Transverse colon (tissue), 4 donors: ENCODE measurements around the gene LIPK. TPM values are rescaled to one million over a fixed set of nuclear protein-coding genes. Genes with fewer than 3 reads are reported as not detected.

Experiments used
- DNase-seq: peaks from one replicate; pipeline ENCODE4 v3.0.0-alpha.2; 2019
- H3K27ac ChIP-seq, 4 donors: fragments of 200-600 bp; sonication (generic); 2 replicates each; pipeline ENCODE4 v1.5.1; 2016 to 2018; ENCODE audit warnings: inconsistent platforms in 4 of 4
- H3K27me3 ChIP-seq: fragments of 200-600 bp; sonication (generic); 2 replicates; pipeline ENCODE4 v1.5.1; 2017; ENCODE audit warnings: inconsistent platforms
- H3K36me3 ChIP-seq, 4 donors: fragments of 200-600 bp; sonication (generic); 2 replicates each; pipeline ENCODE4 v1.5.1; 2017 to 2019; ENCODE audit warnings: inconsistent platforms in 4 of 4
- H3K4me1 ChIP-seq, 4 donors: fragments of 200-600 bp; sonication (generic); 2 replicates each; pipeline ENCODE4 v1.5.1; 2017 to 2020; ENCODE audit warnings: inconsistent platforms in 4 of 4
- H3K4me3 ChIP-seq, 4 donors: fragments of 200-600 bp; sonication (generic); 1 replicate in 1 of 4; 2 replicates in 3 of 4; pipeline versions ENCODE4 v1.5.1 to v1.6.1; 2017 to 2019; ENCODE audit warnings: inconsistent platforms in 4 of 4
- H3K9me3 ChIP-seq, 2 donors: fragments of 200-600 bp; sonication (generic); 2 replicates each; pipeline ENCODE4 v1.5.1; 2017 to 2019; ENCODE audit warnings: inconsistent platforms in 2 of 2
- EP300 ChIP-seq: sonication (generic); formaldehyde crosslinking; IDR thresholded peaks from one replicate; pipeline ENCODE4 v1.6.1; 2017; ENCODE audit warnings: antibody characterized with exemption, low read depth
- POLR2A ChIP-seq: fragments of 450-650 bp; IDR thresholded peaks from one replicate; pipeline ENCODE4 v1.6.1; 2016; ENCODE audit warnings: antibody characterized with exemption, mild to moderate bottlenecking, moderate library complexity
- POLR2AphosphoS5 ChIP-seq, 3 donors: sonication (generic); formaldehyde crosslinking; IDR thresholded peaks; one replicate each; pipeline ENCODE4 v1.6.1; 2016; ENCODE audit warnings: antibody characterized with exemption in 3 of 3
- WGBS, 2 donors: methylation state at CpG; one replicate each; pipeline ENCODE4 v1.1.5; 2018; ENCODE audit warnings: low coverage in 1 of 2; 5-methylcytosine and 5-hydroxymethylcytosine counted together
- in situ Hi-C, 4 donors: fragments of 200-750 bp; cut with MboI; loops; one replicate each; pipeline versions ENCODE4 v1.15.0 to v1.15.1; 2017; ENCODE audit warnings: low sequenced_read_pairs in 3 of 4, low pct_ligation_motif_present in 1 of 4, low pct_unique_long_range_greater_than_20kb in 1 of 4
- intact Hi-C: fragments of 100-400 bp; cut with DNase I; formaldehyde crosslinking; loops from one replicate; pipeline ENCODE4 v1.15.1; 2023; ENCODE audit warnings: low total_unique reads
- total RNA-seq, 4 donors: library from RNA; depleted of rRNA; stranded (reverse); fragments of >200 nt; gene quantifications; one replicate each; pipeline ENCODE4 v1.1.0, GENCODE V29; 2016
- TF ChIP-seq, protein P1 (sequence below), 5 experiments: fragments of 200-600 bp in 3 of 5; fragments of 450-650 bp in 2 of 5; sonication (generic) in 3 of 5; IDR thresholded peaks; 1 replicate in 2 of 5; 2 replicates in 3 of 5; pipeline ENCODE4 v1.5.1; 2016 to 2017; ENCODE audit warnings: antibody characterized with exemption in 5 of 5, inconsistent platforms in 3 of 5, mild to moderate bottlenecking in 2 of 5, moderate library complexity in 1 of 5

LIPK gene
- total RNA-seq, 4 donors from 2014 or later = not detected

- no peak overlapping the region for H3K27ac ChIP-seq
- no peaks in the 10 kb centered on the region for H3K4me1 ChIP-seq
- in situ Hi-C loops (no loop called here), intact Hi-C loops (no loop called here)
- TF ChIP-seq EP300 (no peak), POLR2A (no peak), POLR2AphosphoS5 (IDR thresholded peaks at IDR 0.05) (no peak)
- TF ChIP-seq, protein P1, sequence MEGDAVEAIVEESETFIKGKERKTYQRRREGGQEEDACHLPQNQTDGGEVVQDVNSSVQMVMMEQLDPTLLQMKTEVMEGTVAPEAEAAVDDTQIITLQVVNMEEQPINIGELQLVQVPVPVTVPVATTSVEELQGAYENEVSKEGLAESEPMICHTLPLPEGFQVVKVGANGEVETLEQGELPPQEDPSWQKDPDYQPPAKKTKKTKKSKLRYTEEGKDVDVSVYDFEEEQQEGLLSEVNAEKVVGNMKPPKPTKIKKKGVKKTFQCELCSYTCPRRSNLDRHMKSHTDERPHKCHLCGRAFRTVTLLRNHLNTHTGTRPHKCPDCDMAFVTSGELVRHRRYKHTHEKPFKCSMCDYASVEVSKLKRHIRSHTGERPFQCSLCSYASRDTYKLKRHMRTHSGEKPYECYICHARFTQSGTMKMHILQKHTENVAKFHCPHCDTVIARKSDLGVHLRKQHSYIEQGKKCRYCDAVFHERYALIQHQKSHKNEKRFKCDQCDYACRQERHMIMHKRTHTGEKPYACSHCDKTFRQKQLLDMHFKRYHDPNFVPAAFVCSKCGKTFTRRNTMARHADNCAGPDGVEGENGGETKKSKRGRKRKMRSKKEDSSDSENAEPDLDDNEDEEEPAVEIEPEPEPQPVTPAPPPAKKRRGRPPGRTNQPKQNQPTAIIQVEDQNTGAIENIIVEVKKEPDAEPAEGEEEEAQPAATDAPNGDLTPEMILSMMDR (IDR thresholded peaks at IDR 0.05) = no peak
- H3K9me3 ChIP-seq = no peaks in the 10 kb centered on the region
- H3K36me3 ChIP-seq = no peaks in the 10 kb centered on the region
- 61 to 74% methylated on average over 2 to 3 of the region's 3 CpGs for WGBS, 2 donors
- H3K4me3 ChIP-seq = no peak overlapping the region
- no peaks in the 10 kb centered on the region for H3K27me3 ChIP-seq
- no peak for DNase-seq
Measured at GRCh38 chr10:88755753-88756152, 49.7 kb downstream of the LIPK start.

- no peaks in the 10 kb centered on the region for H3K4me1 ChIP-seq
- TF ChIP-seq POLR2A (no peak), POLR2AphosphoS5 (IDR thresholded peaks at IDR 0.05) (no peak), EP300 (no peak)
- no peaks in the 10 kb centered on the region for H3K36me3 ChIP-seq
- 0% methylated on average over 1 of the region's 1 CpG for WGBS, 2 donors
- DNase-seq = no peak
- intact Hi-C loops (no loop called here), in situ Hi-C loops (no loop called here)
- no peak overlapping the region for H3K4me3 ChIP-seq
- no peaks in the 10 kb centered on the region for H3K9me3 ChIP-seq
- H3K27ac ChIP-seq = no peak overlapping the region
- H3K27me3 ChIP-seq = no peaks in the 10 kb centered on the region
Measured at GRCh38 chr10:88756660-88757059, 50.6 kb downstream of the LIPK start.

GRCh38 chr10:88759366-88760101 lies 53.5 kb downstream of the LIPK start, which contains the start of gene LIPN:
Gene LIPN, plus strand, starts transcription at chr10:88760020. Its CDS starts 1,386 bp downstream, at chr10:88761406.
- whole genome bisulfite sequencing, 2 donors = 86 to 90% methylated on average over 7 of the region's 7 CpGs
- in situ Hi-C loops = no loop called here
- Histone ChIP-seq H3K36me3 (no peaks in the 10 kb centered on the region), H3K27me3 (no peaks in the 10 kb centered on the region), H3K4me3 (no peak within 1 kb of the TSS), H3K9me3 (no peaks in the 10 kb centered on the region), H3K4me1 (no peaks in the 10 kb centered on the region), H3K27ac (no peak within 1 kb of the TSS)
- DNase-seq = no peak
- intact Hi-C loops = no loop called here
- TF ChIP-seq EP300 = no peak

- intact Hi-C loops (no loop called here), in situ Hi-C loops (no loop called here)
- Histone ChIP-seq H3K36me3 (no peaks in the 10 kb centered on the region), H3K4me1 (no peaks in the 10 kb centered on the region), H3K27me3 (no peaks in the 10 kb centered on the region), H3K27ac (no peak overlapping the region), H3K9me3 (no peaks in the 10 kb centered on the region), H3K4me3 (no peak overlapping the region)
- TF ChIP-seq POLR2A (no peak), EP300 (no peak), POLR2AphosphoS5 (IDR thresholded peaks at IDR 0.05) (no peak)
- TF ChIP-seq, protein P1 (IDR thresholded peaks at IDR 0.05) = no peak
- DNase-seq = no peak
- WGBS, 2 donors = 56 to 71% methylated on average over 1 of the region's 1 CpG
Measured at GRCh38 chr10:88762906-88763305, 56.9 kb downstream of the LIPK start.

DNA sequence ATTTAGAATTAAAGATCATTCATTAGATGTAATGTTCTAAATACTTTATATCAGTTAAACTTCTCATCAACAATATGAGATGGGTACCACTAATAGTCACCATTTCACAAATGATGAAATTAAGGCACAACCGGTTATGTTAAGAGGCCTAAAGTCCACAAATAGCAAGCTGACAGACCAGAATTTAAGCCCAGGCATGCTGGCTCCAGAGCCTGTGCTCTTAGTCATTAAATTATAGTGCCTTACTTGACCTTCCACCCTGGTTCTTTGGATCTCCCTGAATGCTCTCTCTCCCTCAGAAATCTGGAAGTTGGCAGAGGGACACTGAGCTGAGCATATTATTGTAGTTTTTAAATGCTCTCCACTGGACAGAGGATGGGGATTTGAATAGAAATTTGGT lies 57.4 kb downstream of the LIPK start:
- no peak for DNase-seq
- Histone ChIP-seq H3K9me3 (no peaks in the 10 kb centered on the region), H3K27ac (no peak overlapping the region), H3K36me3 (no peaks in the 10 kb centered on the region), H3K27me3 (no peaks in the 10 kb centered on the region), H3K4me3 (no peak overlapping the region), H3K4me1 (no peaks in the 10 kb centered on the region)
- intact Hi-C loops (no loop called here), in situ Hi-C loops (no loop called here)
- TF ChIP-seq, protein P1 (IDR thresholded peaks at IDR 0.05) = no peak
- TF ChIP-seq EP300 = no peak
- no peak for TF ChIP-seq POLR2A
- no peak for TF ChIP-seq POLR2AphosphoS5 (IDR thresholded peaks at IDR 0.05)
- 33 to 43% methylated on average over 1 of the region's 1 CpG for WGBS, 2 donors
